Measurements from ENCODE around the gene MMADHC. TPM values are rescaled to one million over a fixed set of nuclear protein-coding genes. Genes with fewer than 3 reads are reported as not detected.
A peak's percentile ranks its signal among the peaks of the same experiment; 100 is the strongest.

The MMADHC gene
- total and polyA plus RNA-seq, 9 of the 15 experiments (the other 6 are each of a cell fraction or from before 2014, with no cell fraction given), result 187 to 850 (median 271) TPM

- TF ChIP-seq PRMT5 (CRISPR knock-in tag; IDR thresholded peaks at IDR 0.05) (no peak), MXD1 (CRISPR knock-in tag; IDR thresholded peaks at IDR 0.05; ENCODE audit: borderline replicate concordance, poor library complexity, severe bottlenecking) (no peak), ZNF696 (CRISPR knock-in tag; conservative IDR thresholded peaks at IDR 0.05) (no peak), ZNF639 (CRISPR knock-in tag; conservative IDR thresholded peaks at IDR 0.05 in 1 of 2, IDR thresholded peaks at IDR 0.05 in 1 of 2) (0 out of 4 replicates have a peak, but pooled peaks of 1 of the 2 experiments have one; percentile 39), CBX8 (IDR thresholded peaks at IDR 0.05; ENCODE audit: borderline replicate concordance, extremely low read depth, low read depth, low read length, poor library complexity, severe bottlenecking) (no peak), WHSC1 (IDR thresholded peaks at IDR 0.05; ENCODE audit: low read length) (no peak)
Measured at GRCh38 chr2:149587950-149588487, 444 bp upstream of the MMADHC start (continued).

GRCh38 chr2:149586898-149587219, 716 bp downstream of the MMADHC start:
- ChIA-PET CTCF (ENCODE audit: low intra/inter-chr PET ratio) (no interaction called here), POLR2A (interaction anchor here (0.6 to 2.6 kb wide), 11 partner anchors 8 to 1853 kb away, joined by 3 to 18 read pairs (median 3); no protein-coding TSS in a partner anchor)
- H3K9me1 ChIP-seq (ENCODE audit: control insufficient read depth, insufficient read depth, low read length), result no peaks in the 10 kb centered on the region
- H3K27ac ChIP-seq (ENCODE audit: extremely low read depth, low read depth, low read length), result peak overlapping the region; percentile 94
- in situ Hi-C loops (cut with MboI), result no loop called here
- H3K4me1 ChIP-seq (replicated peaks in 1 of 2; ENCODE audit: control insufficient read depth in 2 of 2, insufficient read depth in 2 of 2, low read length in 2 of 2), result peaks cover 0 to 10% of the 10 kb centered on the region in 2 experiments; a peak in 2 of 5 replicates
- 2% methylated on average over 7 of the region's 7 CpGs for WGBS (ENCODE audit: insufficient coverage, low coverage, missing lambda C conversion rate)
- ATAC-seq (no peak), FAIRE-seq (no peak), DNase-seq (ENCODE audit: extremely low read depth in 1 of 4, low spot score in 3 of 4) (no peak)
- no peaks in the 10 kb centered on the region for H3K9me3 ChIP-seq (replicated peaks; ENCODE audit: control insufficient read depth, insufficient read depth, low read depth, low read length)
- peak overlapping the region; percentile 67 for H3K4me3 ChIP-seq
- peaks cover 53% of the 10 kb centered on the region for H3K79me2 ChIP-seq (ENCODE audit: control insufficient read depth, insufficient read depth, low read length)
- H3K9ac ChIP-seq (ENCODE audit: insufficient read depth in 1 of 2, low read depth in 2 of 2, low read length in 2 of 2), result peak overlapping the region; percentile 97
- H4K20me1 ChIP-seq (replicated peaks; ENCODE audit: control insufficient read depth, insufficient read depth, low read length), result no peaks in the 10 kb centered on the region; the same call in 1 of the 2 replicates
- no TSS peak for BruUV-seq (replicated peaks)
- peak overlapping the region; percentile 94 for H3K4me2 ChIP-seq (ENCODE audit: insufficient read depth, low read length)
- H3K36me3 ChIP-seq (ENCODE audit: control insufficient read depth, insufficient read depth, low read length), result peaks cover 43% of the 10 kb centered on the region
- no peaks in the 10 kb centered on the region for H3K27me3 ChIP-seq (ENCODE audit: control insufficient read depth in 2 of 2, insufficient read depth in 2 of 2, low read length in 2 of 2)
- intact Hi-C loops (cut with micrococcal nuclease), result no loop called here
- peak overlapping the region; percentile 87 for H2AFZ ChIP-seq (ENCODE audit: low read depth, low read length)
- TF ChIP-seq YY1 (IDR thresholded peaks at IDR 0.05; ENCODE audit: borderline replicate concordance in 1 of 3, control insufficient read depth in 1 of 3, extremely low read depth in 1 of 3, insufficient read depth in 3 of 3, insufficient read length in 1 of 3, insufficient replicate concordance in 2 of 3, low read depth in 1 of 3, low read length in 2 of 3) (no peak), TCF7 (IDR thresholded peaks at IDR 0.05; ENCODE audit: borderline replicate concordance) (no peak), PHF21A (IDR thresholded peaks at IDR 0.05; ENCODE audit: borderline replicate concordance, low read depth) (no peak), NONO (IDR thresholded peaks at IDR 0.05; ENCODE audit: low read depth in 2 of 2, low read length in 1 of 2) (0 out of 4 replicates have a peak, but pooled peaks of 1 of the 2 experiments have one; percentile 19), PBX2 (CRISPR knock-in tag; IDR thresholded peaks at IDR 0.05; ENCODE audit: low read depth) (no peak), PBX2 (tag; conservative IDR thresholded peaks at IDR 0.05; ENCODE audit: low read depth) (no peak), ASH1L (IDR thresholded peaks at IDR 0.05; ENCODE audit: borderline replicate concordance, low read depth, partially characterized antibody) (no peak), BCOR (IDR thresholded peaks at IDR 0.05) (no peak)

All from K562 (cell line).